Measurements from ENCODE around the gene SLC9A4. TPM values are rescaled to one million over a fixed set of nuclear protein-coding genes. Genes with fewer than 3 reads are reported as not detected.

The SLC9A4 gene
- total and polyA plus RNA-seq, 2 donors (not counting 3 experiments of a cell fraction or from before 2014, with no cell fraction given): not detected

GRCh38 chr2:102434655-102435381, 38.2 kb upstream of the SLC9A4 start:
- POLR2A ChIA-PET: no interaction called here

DNA sequence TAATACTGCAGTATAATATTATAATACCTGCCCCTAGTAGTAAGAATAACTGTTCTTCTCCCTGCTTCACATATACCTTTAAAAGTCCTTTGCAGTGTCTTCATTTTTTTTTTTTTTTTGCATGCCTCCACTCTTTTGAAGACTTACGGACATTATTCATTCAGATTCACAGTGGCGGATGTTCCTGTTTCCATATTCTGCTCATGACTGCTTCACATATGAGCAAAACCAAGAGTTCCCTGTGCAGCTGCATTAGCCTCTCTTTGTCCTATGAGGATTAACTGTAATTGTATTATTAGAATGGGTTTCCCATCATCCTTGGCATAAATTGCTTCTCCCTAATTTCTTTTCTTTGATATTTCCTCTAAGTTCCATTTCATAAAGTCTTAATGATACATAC, 37.3 kb upstream of the SLC9A4 start:
- no TSS peak for BruUV-seq (replicated peaks)
- POLR2A ChIA-PET: no interaction called here
- DNase-seq (ENCODE audit: low read depth, low spot score) (no peak), FAIRE-seq (no peak)
- no peaks in the 10 kb centered on the region for H3K27me3 ChIP-seq (ENCODE audit: control insufficient read depth in 2 of 2, insufficient read depth in 2 of 2, low read length in 2 of 2)
- dilution Hi-C loops (cut with MboI; ENCODE audit: extremely low pct_ligation_motif_present, low sequenced_read_pairs) (no loop called here), intact Hi-C loops (cut with micrococcal nuclease) (no loop called here)
- H3K9ac ChIP-seq (replicated peaks; ENCODE audit: extremely low read depth, insufficient read depth, low read length): no peak overlapping the region
- H3K4me3 ChIP-seq (replicated peaks in 1 of 3; ENCODE audit: insufficient read depth in 1 of 3, low read depth in 1 of 3, low read length in 3 of 3): no peak overlapping the region
- H3K9me3 ChIP-seq (replicated peaks; ENCODE audit: control insufficient read depth, insufficient read depth, low read length): no peaks in the 10 kb centered on the region
- CTCF ChIA-PET: interaction anchor here (0.5 to 2.1 kb wide), 4 partner anchors 134 to 1110 kb away, joined by 3 to 6 read pairs (median 5); no protein-coding TSS in a partner anchor
- H3K4me1 ChIP-seq (ENCODE audit: control insufficient read depth, extremely low read depth, insufficient read depth, low read length): peaks cover 7% of the 10 kb centered on the region
- H3K4me2 ChIP-seq (ENCODE audit: insufficient read depth, low read length): peak overlapping the region; percentile 36
- no peaks in the 10 kb centered on the region for H3K79me2 ChIP-seq (ENCODE audit: control insufficient read depth, insufficient read depth, low read length)
- no peak for TF ChIP-seq FOS (IDR thresholded peaks at IDR 0.05; ENCODE audit: borderline replicate concordance, insufficient read depth, low read length)
- no peak for TF ChIP-seq JUN (IDR thresholded peaks at IDR 0.05; ENCODE audit: borderline replicate concordance, insufficient read depth, insufficient read length, low read depth)
- no peaks in the 10 kb centered on the region for H3K36me3 ChIP-seq (ENCODE audit: control insufficient read depth in 2 of 2, extremely low read depth in 1 of 2, insufficient read depth in 2 of 2, low read length in 2 of 2)
- no peak overlapping the region for H2AFZ ChIP-seq (ENCODE audit: low read depth, low read length)
- H4K20me1 ChIP-seq (replicated peaks; ENCODE audit: control insufficient read depth, extremely low read depth, insufficient read depth, low read length): no peaks in the 10 kb centered on the region
- no peaks in the 10 kb centered on the region for H3K9me1 ChIP-seq (replicated peaks; ENCODE audit: control insufficient read depth, extremely low read depth, insufficient read depth, low read length)
- no peak overlapping the region for H3K27ac ChIP-seq (ENCODE audit: insufficient read depth, low read depth, low read length)

More at GRCh38 chr2:102434655-102435381, 38.2 kb upstream of the SLC9A4 start:
- Histone ChIP-seq H3K9ac (replicated peaks; ENCODE audit: extremely low read depth, insufficient read depth, low read length) (no peak overlapping the region), H3K27me3 (ENCODE audit: control insufficient read depth in 2 of 2, insufficient read depth in 2 of 2, low read length in 2 of 2) (no peaks in the 10 kb centered on the region), H3K9me3 (replicated peaks; ENCODE audit: control insufficient read depth, insufficient read depth, low read length) (no peaks in the 10 kb centered on the region), H3K4me3 (replicated peaks in 1 of 3; ENCODE audit: insufficient read depth in 1 of 3, low read depth in 1 of 3, low read length in 3 of 3) (no peak overlapping the region), H4K20me1 (replicated peaks; ENCODE audit: control insufficient read depth, extremely low read depth, insufficient read depth, low read length) (no peaks in the 10 kb centered on the region), H3K4me1 (ENCODE audit: control insufficient read depth, extremely low read depth, insufficient read depth, low read length) (peaks cover 7% of the 10 kb centered on the region), H3K9me1 (replicated peaks; ENCODE audit: control insufficient read depth, extremely low read depth, insufficient read depth, low read length) (no peaks in the 10 kb centered on the region), H3K27ac (ENCODE audit: insufficient read depth, low read depth, low read length) (no peak overlapping the region), H2AFZ (ENCODE audit: low read depth, low read length) (no peak overlapping the region), H3K79me2 (ENCODE audit: control insufficient read depth, insufficient read depth, low read length) (no peaks in the 10 kb centered on the region), H3K4me2 (ENCODE audit: insufficient read depth, low read length) (no peak overlapping the region), H3K36me3 (ENCODE audit: control insufficient read depth in 2 of 2, extremely low read depth in 1 of 2, insufficient read depth in 2 of 2, low read length in 2 of 2) (no peaks in the 10 kb centered on the region)
- CTCF ChIA-PET: interaction anchor here (1.7 to 2.1 kb wide), 2 partner anchors 194 to 414 kb away, joined by 3 to 5 read pairs; no protein-coding TSS in a partner anchor
- TF ChIP-seq JUN (IDR thresholded peaks at IDR 0.05; ENCODE audit: borderline replicate concordance, insufficient read depth, insufficient read length, low read depth): no peak
- TF ChIP-seq POLR2AphosphoS5 (IDR thresholded peaks at IDR 0.05; ENCODE audit: insufficient read depth, low read depth, low read length): no peak
- no peak for DNase-seq (ENCODE audit: low read depth, low spot score)
- no peak for FAIRE-seq
- no TSS peak for BruUV-seq (replicated peaks)
- dilution Hi-C loops (cut with MboI; ENCODE audit: extremely low pct_ligation_motif_present, low sequenced_read_pairs): no loop called here
- intact Hi-C loops (cut with micrococcal nuclease): no loop called here

Data from endothelial cell of umbilical vein (primary cell).